Smooth muscle cell of the pulmonary artery (primary cell): Measurements from ENCODE around the gene CPNE4. TPM values are rescaled to one million over a fixed set of nuclear protein-coding genes. Genes with fewer than 3 reads are reported as not detected.

Experiments used
- total RNA-seq: library from RNA; depleted of rRNA; stranded (reverse); fragments of >200 nt; gene quantifications from 2 replicates; pipeline ENCODE4 v1.2.3, GENCODE V29; 2014

Gene CPNE4
- not detected in 2 replicates for total RNA-seq

DNA sequence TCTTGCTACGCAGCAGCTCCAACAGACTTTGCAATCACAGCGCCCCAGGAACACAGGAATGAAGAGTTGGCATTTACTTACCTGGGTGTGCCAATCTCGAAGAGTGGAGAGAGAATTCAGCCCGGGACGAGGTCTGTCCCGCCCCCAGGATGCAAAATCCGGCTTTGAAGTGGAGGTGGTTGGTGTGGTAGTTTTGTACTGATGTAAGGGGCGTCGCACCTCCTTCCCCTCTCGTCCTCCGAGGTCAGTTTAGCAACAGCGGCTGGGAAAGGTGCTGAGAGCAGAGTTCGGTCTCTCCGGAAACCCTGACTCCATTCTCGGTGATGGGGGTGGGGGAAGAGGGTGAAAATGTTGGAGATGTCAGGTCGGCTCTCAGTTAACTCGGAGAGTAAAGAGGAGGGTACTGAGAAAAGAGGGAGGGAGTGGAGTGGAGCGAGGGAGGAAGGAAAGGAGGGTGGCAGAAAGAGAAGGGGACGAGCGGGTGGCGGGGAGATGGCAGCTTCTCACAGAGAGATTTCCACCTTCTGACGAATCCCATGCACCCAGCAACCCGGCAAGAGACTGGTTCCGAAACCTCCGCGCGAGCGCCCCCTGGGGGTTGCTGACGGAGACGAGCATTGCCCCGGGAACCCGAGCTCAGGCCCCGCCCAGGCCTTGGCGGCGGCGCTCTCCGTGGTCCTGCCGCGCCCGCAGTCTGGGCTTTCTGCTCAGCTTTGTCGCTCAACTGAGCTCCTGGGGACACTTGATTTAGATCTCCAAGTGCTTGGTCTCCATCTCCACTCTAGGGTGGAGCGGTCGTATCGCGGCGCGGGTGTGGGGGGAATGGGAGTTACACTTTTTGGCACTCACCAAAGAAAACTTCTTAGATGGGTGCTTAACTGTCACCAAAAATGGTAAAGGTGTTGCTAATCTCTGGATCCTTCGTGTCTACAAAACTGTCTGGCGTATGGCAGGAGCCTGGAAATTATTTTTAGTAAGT lies at the start of gene CPNE4:
CPNE4 (minus strand) TSS at position 529 of the 979 bp plus-strand sequence.

DNA sequence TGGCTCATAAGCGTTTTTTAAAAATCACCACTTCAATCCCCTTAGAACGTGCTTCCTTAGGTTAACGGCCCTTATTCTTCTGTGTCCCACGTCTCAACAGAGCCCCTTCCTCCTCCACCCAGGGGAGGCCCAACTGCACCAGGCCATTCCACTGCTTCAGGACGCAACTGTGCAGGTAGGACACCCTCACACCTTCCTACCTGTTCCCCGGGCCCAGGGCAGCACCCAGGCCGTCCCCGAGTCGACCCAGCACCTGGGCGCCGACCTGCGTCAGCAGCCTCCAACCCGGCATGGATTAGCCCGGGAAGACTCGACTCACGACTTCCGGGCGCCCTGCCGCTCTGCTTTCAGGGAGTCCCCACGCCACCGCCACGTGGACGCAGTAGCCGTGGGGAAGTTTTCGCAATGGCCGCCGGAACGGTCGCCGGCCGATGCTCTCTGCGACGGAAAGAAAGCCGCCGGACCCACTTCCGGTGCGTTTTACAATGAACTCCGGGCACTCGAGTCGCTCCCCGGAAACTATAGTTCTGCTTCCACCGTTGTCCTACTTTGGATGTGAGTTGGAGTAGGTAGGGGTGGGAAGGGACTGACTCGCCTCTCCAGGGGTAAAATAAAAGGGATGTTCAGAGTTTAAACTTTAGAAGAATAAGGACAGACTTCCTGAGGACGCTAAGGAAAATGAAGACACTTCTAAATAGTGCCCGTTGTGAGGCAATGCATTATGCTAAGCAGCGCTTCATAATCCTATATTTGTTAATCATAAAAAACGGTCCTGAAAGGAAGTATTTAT lies 532.1 kb downstream of the CPNE4 start, which contains the start of gene MRPL3:
MRPL3 (minus strand) TSS at position 442 of the 790 bp plus-strand sequence; CDS start at position 292, 150 bp downstream.

